ENCODE data around the gene POLL. TPM values are rescaled to one million over a fixed set of nuclear protein-coding genes. Genes with fewer than 3 reads are reported as not detected.

POLL gene
- total and polyA plus RNA-seq, 2 donors (not counting 3 experiments of a cell fraction or from before 2014, with no cell fraction given), result 34.3 to 42.3 TPM

DNA sequence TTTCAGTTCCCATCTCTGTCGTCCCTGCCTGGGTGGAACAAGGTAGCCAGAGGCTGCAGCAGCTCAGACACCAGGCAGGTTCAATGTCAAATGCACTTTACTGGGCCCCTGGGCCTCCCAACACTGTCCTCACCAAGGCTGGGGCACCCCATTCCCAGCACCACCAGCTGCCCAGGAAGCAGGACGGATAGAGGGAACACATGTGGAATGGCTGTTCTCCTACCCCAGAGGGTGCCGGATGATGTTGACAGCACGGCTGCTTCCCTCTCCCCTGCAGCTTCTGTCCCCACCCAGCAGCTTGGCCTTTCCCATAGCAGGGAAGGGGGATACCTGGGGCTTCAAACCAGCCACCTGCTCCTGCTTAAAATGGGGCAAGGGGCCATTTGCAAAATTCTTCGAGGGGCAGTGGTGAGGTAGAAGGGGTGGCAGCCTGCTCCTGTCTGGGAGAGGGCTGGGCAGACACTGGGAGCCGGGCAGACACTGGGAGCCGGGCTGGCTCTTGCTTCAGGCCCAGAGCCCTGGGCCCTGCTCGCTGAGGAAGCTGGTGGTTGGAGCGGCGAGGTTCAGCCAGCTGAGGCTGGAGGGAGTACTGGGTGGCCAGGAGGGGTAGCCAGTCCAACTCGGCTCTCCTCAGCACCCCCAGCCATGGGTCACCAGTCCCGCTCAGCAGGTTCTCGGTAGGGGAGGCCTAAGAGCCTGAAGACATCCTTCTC lies 9.1 kb downstream of the POLL start:
- H2AFZ ChIP-seq (ENCODE audit: low read depth, low read length), result no peak overlapping the region
- no peak overlapping the region for H3K4me3 ChIP-seq (replicated peaks in 1 of 3; ENCODE audit: insufficient read depth in 1 of 3, low read depth in 1 of 3, low read length in 3 of 3)
- no peaks in the 10 kb centered on the region for H3K27me3 ChIP-seq (ENCODE audit: control insufficient read depth in 2 of 2, insufficient read depth in 2 of 2, low read length in 2 of 2)
- H3K36me3 ChIP-seq (ENCODE audit: control insufficient read depth in 2 of 2, extremely low read depth in 1 of 2, insufficient read depth in 2 of 2, low read length in 2 of 2), result peaks cover 5 to 6% of the 10 kb centered on the region in 2 experiments
- H4K20me1 ChIP-seq (replicated peaks; ENCODE audit: control insufficient read depth, extremely low read depth, insufficient read depth, low read length), result no peaks in the 10 kb centered on the region
- intact Hi-C loops (cut with micrococcal nuclease) (no loop called here), dilution Hi-C loops (cut with MboI; ENCODE audit: extremely low pct_ligation_motif_present, low sequenced_read_pairs) (no loop called here)
- no peaks in the 10 kb centered on the region for H3K9me1 ChIP-seq (replicated peaks; ENCODE audit: control insufficient read depth, extremely low read depth, insufficient read depth, low read length)
- POLR2A ChIA-PET, result interaction anchor here (0.5 kb wide), 1 partner anchor 519 kb away, joined by 3 read pairs; no protein-coding TSS in a partner anchor
- no peak overlapping the region for H3K27ac ChIP-seq (ENCODE audit: insufficient read depth, low read depth, low read length)
- no peak overlapping the region for H3K4me2 ChIP-seq (ENCODE audit: insufficient read depth, low read length)
- no TSS peak for BruUV-seq (replicated peaks)
- no peaks in the 10 kb centered on the region for H3K9me3 ChIP-seq (replicated peaks; ENCODE audit: control insufficient read depth, insufficient read depth, low read length)
- FAIRE-seq (no peak), DNase-seq (ENCODE audit: low read depth, low spot score) (no peak)
- CTCF ChIA-PET, result interaction anchor here (1.1 kb wide), 1 partner anchor 135 kb away, joined by 4 read pairs; no protein-coding TSS in a partner anchor
- no peaks in the 10 kb centered on the region for H3K79me2 ChIP-seq (ENCODE audit: control insufficient read depth, insufficient read depth, low read length)
- H3K4me1 ChIP-seq (ENCODE audit: control insufficient read depth, extremely low read depth, insufficient read depth, low read length), result no peaks in the 10 kb centered on the region
- no peak overlapping the region for H3K9ac ChIP-seq (replicated peaks; ENCODE audit: extremely low read depth, insufficient read depth, low read length)
- TF ChIP-seq EZH2 (IDR thresholded peaks at IDR 0.05; ENCODE audit: borderline replicate concordance, low read depth, low read length, severe bottlenecking) (no peak), JUN (IDR thresholded peaks at IDR 0.05; ENCODE audit: borderline replicate concordance, insufficient read depth, insufficient read length, low read depth) (no peak), POLR2A (IDR thresholded peaks at IDR 0.05; ENCODE audit: low read depth, low read length) (no peak)

- H3K36me3 ChIP-seq (ENCODE audit: control insufficient read depth in 2 of 2, extremely low read depth in 1 of 2, insufficient read depth in 2 of 2, low read length in 2 of 2), result peaks cover 2 to 6% of the 10 kb centered on the region in 2 experiments
- FAIRE-seq (no peak), DNase-seq (ENCODE audit: low read depth, low spot score) (no peak)
- no peaks in the 10 kb centered on the region for H4K20me1 ChIP-seq (replicated peaks; ENCODE audit: control insufficient read depth, extremely low read depth, insufficient read depth, low read length)
- ChIA-PET CTCF (interaction anchor here (1.1 kb wide), 1 partner anchor 135 kb away, joined by 4 read pairs; no protein-coding TSS in a partner anchor), POLR2A (no interaction called here)
- no peaks in the 10 kb centered on the region for H3K9me3 ChIP-seq (replicated peaks; ENCODE audit: control insufficient read depth, insufficient read depth, low read length)
- no peak overlapping the region for H3K9ac ChIP-seq (replicated peaks; ENCODE audit: extremely low read depth, insufficient read depth, low read length)
- H3K4me2 ChIP-seq (ENCODE audit: insufficient read depth, low read length), result no peak overlapping the region
- H3K27ac ChIP-seq (ENCODE audit: insufficient read depth, low read depth, low read length), result no peak overlapping the region
- H3K9me1 ChIP-seq (replicated peaks; ENCODE audit: control insufficient read depth, extremely low read depth, insufficient read depth, low read length), result no peaks in the 10 kb centered on the region
- no peak overlapping the region for H2AFZ ChIP-seq (ENCODE audit: low read depth, low read length)
- BruUV-seq (replicated peaks), result no TSS peak
- TF ChIP-seq GATA2 (IDR thresholded peaks at IDR 0.05; ENCODE audit: insufficient read depth, insufficient read length, low read depth, low read length), result no peak
- no peak for TF ChIP-seq EZH2 (IDR thresholded peaks at IDR 0.05; ENCODE audit: borderline replicate concordance, low read depth, low read length, severe bottlenecking)
- no peak for TF ChIP-seq MAX (IDR thresholded peaks at IDR 0.05; ENCODE audit: insufficient read depth, insufficient read length)
- TF ChIP-seq MYC (IDR thresholded peaks at IDR 0.05; ENCODE audit: low read depth, low read length), result no peak
- intact Hi-C loops (cut with micrococcal nuclease) (no loop called here), dilution Hi-C loops (cut with MboI; ENCODE audit: extremely low pct_ligation_motif_present, low sequenced_read_pairs) (no loop called here)
- H3K4me1 ChIP-seq (ENCODE audit: control insufficient read depth, extremely low read depth, insufficient read depth, low read length), result no peaks in the 10 kb centered on the region
- no peak overlapping the region for H3K4me3 ChIP-seq (replicated peaks in 1 of 3; ENCODE audit: insufficient read depth in 1 of 3, low read depth in 1 of 3, low read length in 3 of 3)
- no peaks in the 10 kb centered on the region for H3K27me3 ChIP-seq (ENCODE audit: control insufficient read depth in 2 of 2, insufficient read depth in 2 of 2, low read length in 2 of 2)
- no peaks in the 10 kb centered on the region for H3K79me2 ChIP-seq (ENCODE audit: control insufficient read depth, insufficient read depth, low read length)
These were observed 9.9 kb downstream of the POLL start for GRCh38 chr10:101578192-101578591.

All from endothelial cell of umbilical vein (primary cell).